ENCODE measurements around the gene RPL37A. TPM values are rescaled to one million over a fixed set of nuclear protein-coding genes. Genes with fewer than 3 reads are reported as not detected.
A peak's percentile ranks its signal among the peaks of the same experiment; 100 is the strongest.

The RPL37A gene
- total and polyA plus RNA-seq, 9 of the 15 experiments (the other 6 are each of a cell fraction or from before 2014, with no cell fraction given) = 1,938 to 3,349 (median 2,436) TPM

DNA sequence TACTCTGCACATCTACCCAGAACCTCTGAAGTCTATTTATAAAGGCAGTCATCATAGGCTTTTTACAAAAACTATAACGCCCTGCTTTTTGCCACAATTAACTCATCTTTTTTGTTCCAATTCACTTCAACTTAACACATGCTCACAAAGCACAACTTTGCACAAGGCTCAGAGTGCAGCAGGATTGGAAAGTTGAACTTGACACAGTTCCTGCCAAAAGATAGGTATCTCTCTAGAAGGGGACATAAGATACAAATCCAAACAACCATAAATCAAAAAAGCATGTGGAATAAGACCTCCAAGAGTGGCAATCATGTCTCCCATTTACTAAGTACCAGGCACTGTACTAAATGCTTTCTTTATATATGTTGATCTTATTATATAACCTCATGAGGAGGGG, 36.2 kb downstream of the RPL37A start:
- H3K9me3 ChIP-seq (replicated peaks; ENCODE audit: control insufficient read depth, insufficient read depth, low read depth, low read length) = no peaks in the 10 kb centered on the region
- H2AFZ ChIP-seq (ENCODE audit: low read depth, low read length) = no peak overlapping the region
- H3K27me3 ChIP-seq (ENCODE audit: control insufficient read depth in 2 of 2, insufficient read depth in 2 of 2, low read length in 2 of 2) = peaks cover 0 to 11% of the 10 kb centered on the region in 2 experiments; a peak in 2 of 5 replicates
- H4K20me1 ChIP-seq (replicated peaks; ENCODE audit: control insufficient read depth, insufficient read depth, low read length) = no peaks in the 10 kb centered on the region
- H3K4me2 ChIP-seq (ENCODE audit: insufficient read depth, low read length) = no peak overlapping the region
- 0% methylated on average over 1 of the region's 1 CpG for WGBS (ENCODE audit: insufficient coverage, low coverage, missing lambda C conversion rate)
- DNase-seq (ENCODE audit: extremely low read depth in 1 of 4, low spot score in 3 of 4) (no peak), FAIRE-seq (no peak), ATAC-seq (no peak)
- H3K4me1 ChIP-seq (replicated peaks in 1 of 2; ENCODE audit: control insufficient read depth in 2 of 2, insufficient read depth in 2 of 2, low read length in 2 of 2) = no peaks in the 10 kb centered on the region; a peak in 1 of 5 replicates
- in situ Hi-C loops (cut with MboI) = loop anchor here (25.0 kb wide), 1 partner anchor 977 kb away; no protein-coding TSS in a partner anchor
- H3K79me2 ChIP-seq (ENCODE audit: control insufficient read depth, insufficient read depth, low read length) = no peaks in the 10 kb centered on the region
- no peaks in the 10 kb centered on the region for H3K9me1 ChIP-seq (ENCODE audit: control insufficient read depth, insufficient read depth, low read length)
- CTCF ChIA-PET (ENCODE audit: low intra/inter-chr PET ratio) = no interaction called here
- POLR2A ChIA-PET = no interaction called here
- H3K36me3 ChIP-seq (ENCODE audit: control insufficient read depth, insufficient read depth, low read length) = no peaks in the 10 kb centered on the region
- no TSS peak for BruUV-seq (replicated peaks)
- intact Hi-C loops (cut with micrococcal nuclease) = no loop called here
- TF ChIP-seq, protein P1, sequence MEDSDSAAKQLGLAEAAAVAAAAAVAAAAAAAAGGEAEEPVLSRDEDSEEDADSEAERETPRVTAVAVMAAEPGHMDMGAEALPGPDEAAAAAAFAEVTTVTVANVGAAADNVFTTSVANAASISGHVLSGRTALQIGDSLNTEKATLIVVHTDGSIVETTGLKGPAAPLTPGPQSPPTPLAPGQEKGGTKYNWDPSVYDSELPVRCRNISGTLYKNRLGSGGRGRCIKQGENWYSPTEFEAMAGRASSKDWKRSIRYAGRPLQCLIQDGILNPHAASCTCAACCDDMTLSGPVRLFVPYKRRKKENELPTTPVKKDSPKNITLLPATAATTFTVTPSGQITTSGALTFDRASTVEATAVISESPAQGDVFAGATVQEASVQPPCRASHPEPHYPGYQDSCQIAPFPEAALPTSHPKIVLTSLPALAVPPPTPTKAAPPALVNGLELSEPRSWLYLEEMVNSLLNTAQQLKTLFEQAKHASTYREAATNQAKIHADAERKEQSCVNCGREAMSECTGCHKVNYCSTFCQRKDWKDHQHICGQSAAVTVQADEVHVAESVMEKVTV (CRISPR knock-in tag; IDR thresholded peaks at IDR 0.05) = no peak
- no peak for TF ChIP-seq TEAD1 (CRISPR knock-in tag; IDR thresholded peaks at IDR 0.05)
- TF ChIP-seq ZNF589 (CRISPR knock-in tag; IDR thresholded peaks at IDR 0.05; ENCODE audit: low read depth) = 0 out of 2 replicates have a peak, but pooled peaks have one; percentile 17
- TF ChIP-seq, protein P2, sequence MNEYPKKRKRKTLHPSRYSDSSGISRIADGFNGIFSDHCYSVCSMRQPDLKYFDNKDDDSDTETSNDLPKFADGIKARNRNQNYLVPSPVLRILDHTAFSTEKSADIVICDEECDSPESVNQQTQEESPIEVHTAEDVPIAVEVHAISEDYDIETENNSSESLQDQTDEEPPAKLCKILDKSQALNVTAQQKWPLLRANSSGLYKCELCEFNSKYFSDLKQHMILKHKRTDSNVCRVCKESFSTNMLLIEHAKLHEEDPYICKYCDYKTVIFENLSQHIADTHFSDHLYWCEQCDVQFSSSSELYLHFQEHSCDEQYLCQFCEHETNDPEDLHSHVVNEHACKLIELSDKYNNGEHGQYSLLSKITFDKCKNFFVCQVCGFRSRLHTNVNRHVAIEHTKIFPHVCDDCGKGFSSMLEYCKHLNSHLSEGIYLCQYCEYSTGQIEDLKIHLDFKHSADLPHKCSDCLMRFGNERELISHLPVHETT (CRISPR knock-in tag; conservative IDR thresholded peaks at IDR 0.05 in 1 of 2, IDR thresholded peaks at IDR 0.05 in 1 of 2) = peak in 1 of 2 experiments; percentile 4; a peak in 1 of 4 replicates
- no peak for TF ChIP-seq GATAD2B (IDR thresholded peaks at IDR 0.05; ENCODE audit: borderline replicate concordance)
- no peak for TF ChIP-seq DPF2 (IDR thresholded peaks at IDR 0.05)
- no peak for TF ChIP-seq ZNF232 (CRISPR knock-in tag; IDR thresholded peaks at IDR 0.05)
- TF ChIP-seq COPS2 (conservative IDR thresholded peaks at IDR 0.05) = no peak
- TF ChIP-seq, protein P3, sequence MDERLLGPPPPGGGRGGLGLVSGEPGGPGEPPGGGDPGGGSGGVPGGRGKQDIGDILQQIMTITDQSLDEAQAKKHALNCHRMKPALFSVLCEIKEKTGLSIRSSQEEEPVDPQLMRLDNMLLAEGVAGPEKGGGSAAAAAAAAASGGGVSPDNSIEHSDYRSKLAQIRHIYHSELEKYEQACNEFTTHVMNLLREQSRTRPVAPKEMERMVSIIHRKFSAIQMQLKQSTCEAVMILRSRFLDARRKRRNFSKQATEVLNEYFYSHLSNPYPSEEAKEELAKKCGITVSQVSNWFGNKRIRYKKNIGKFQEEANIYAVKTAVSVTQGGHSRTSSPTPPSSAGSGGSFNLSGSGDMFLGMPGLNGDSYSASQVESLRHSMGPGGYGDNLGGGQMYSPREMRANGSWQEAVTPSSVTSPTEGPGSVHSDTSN (CRISPR knock-in tag; IDR thresholded peaks at IDR 0.05; ENCODE audit: low read depth) = no peak
- TF ChIP-seq, protein P3 (tag; conservative IDR thresholded peaks at IDR 0.05; ENCODE audit: low read depth) = 0 out of 2 replicates have a peak, but pooled peaks have one; percentile 21
- no peak for TF ChIP-seq RCOR1 (IDR thresholded peaks at IDR 0.05; ENCODE audit: borderline replicate concordance in 1 of 2, low read depth in 2 of 2, low read length in 2 of 2)
- no peak for TF ChIP-seq EP400 (IDR thresholded peaks at IDR 0.05)
- H3K27ac ChIP-seq (ENCODE audit: extremely low read depth, low read depth, low read length) = no peak overlapping the region
- no peak overlapping the region for H3K4me3 ChIP-seq
- H3K9ac ChIP-seq (ENCODE audit: insufficient read depth in 1 of 2, low read depth in 2 of 2, low read length in 2 of 2) = no peak overlapping the region
